Ovary (tissue), 3 donors: ENCODE results near the gene DPAGT1.

Experiments used
- EP300 ChIP-seq: sonication (generic); formaldehyde crosslinking; IDR thresholded peaks from one replicate; pipeline ENCODE4 v1.6.1; 2017; ENCODE audit warnings: antibody characterized with exemption
- POLR2A ChIP-seq: fragments of 450-650 bp; IDR thresholded peaks from one replicate; pipeline ENCODE4 v1.6.1; 2017; ENCODE audit warnings: antibody characterized with exemption, mild to moderate bottlenecking, moderate library complexity
- TF ChIP-seq, protein P1 (sequence below), 3 donors: fragments of 450-650 bp in 2 of 3; fragments of 200-600 bp in 1 of 3; IDR thresholded peaks; one replicate each; pipeline versions ENCODE4 v1.5.1 to v1.8.0; 2016 to 2022; ENCODE audit warnings: antibody characterized with exemption in 3 of 3, mild to moderate bottlenecking in 1 of 3
- donor health status: DM: no; HTN: no; CAD: no.

DNA sequence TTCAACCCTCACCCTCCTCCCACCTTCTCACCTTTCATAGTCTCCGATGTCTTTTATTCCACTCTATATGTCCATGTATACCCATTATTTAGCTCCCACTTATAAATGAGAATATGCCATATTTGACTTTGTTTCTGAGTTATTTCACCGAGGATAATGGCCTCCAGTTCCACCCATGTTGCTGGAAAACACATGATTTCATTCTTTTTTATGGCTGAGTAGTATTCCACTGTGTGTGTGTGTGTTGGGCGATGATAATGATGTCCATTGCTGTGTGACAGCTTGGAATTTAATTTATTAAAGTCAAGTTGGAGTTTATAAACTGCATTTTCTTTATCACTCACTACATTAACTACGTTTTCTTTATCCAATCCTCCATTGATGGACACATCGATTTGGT, 16.6 kb upstream of the DPAGT1 start:
- TF ChIP-seq, protein P1, sequence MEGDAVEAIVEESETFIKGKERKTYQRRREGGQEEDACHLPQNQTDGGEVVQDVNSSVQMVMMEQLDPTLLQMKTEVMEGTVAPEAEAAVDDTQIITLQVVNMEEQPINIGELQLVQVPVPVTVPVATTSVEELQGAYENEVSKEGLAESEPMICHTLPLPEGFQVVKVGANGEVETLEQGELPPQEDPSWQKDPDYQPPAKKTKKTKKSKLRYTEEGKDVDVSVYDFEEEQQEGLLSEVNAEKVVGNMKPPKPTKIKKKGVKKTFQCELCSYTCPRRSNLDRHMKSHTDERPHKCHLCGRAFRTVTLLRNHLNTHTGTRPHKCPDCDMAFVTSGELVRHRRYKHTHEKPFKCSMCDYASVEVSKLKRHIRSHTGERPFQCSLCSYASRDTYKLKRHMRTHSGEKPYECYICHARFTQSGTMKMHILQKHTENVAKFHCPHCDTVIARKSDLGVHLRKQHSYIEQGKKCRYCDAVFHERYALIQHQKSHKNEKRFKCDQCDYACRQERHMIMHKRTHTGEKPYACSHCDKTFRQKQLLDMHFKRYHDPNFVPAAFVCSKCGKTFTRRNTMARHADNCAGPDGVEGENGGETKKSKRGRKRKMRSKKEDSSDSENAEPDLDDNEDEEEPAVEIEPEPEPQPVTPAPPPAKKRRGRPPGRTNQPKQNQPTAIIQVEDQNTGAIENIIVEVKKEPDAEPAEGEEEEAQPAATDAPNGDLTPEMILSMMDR (IDR thresholded peaks at IDR 0.05) = no peak
- TF ChIP-seq POLR2A (no peak), EP300 (no peak)
